IPS-18c (cell line): ENCODE measurements around the gene TMPRSS7.

Experiments used
- H3K4me3 ChIP-seq: 2 replicates; pipeline ENCODE4 v1.7.0; 2013; ENCODE audit warnings: low read depth, mild to moderate bottlenecking, low read length, moderate library complexity; ENCODE audit not compliant: insufficient read depth
- H3K9me3 ChIP-seq: one replicate; pipeline ENCODE4 v1.6.1; 2013; ENCODE audit warnings: mild to moderate bottlenecking, low read length, moderate library complexity; ENCODE audit not compliant: control insufficient read depth, insufficient read depth

TMPRSS7 gene, protein sequence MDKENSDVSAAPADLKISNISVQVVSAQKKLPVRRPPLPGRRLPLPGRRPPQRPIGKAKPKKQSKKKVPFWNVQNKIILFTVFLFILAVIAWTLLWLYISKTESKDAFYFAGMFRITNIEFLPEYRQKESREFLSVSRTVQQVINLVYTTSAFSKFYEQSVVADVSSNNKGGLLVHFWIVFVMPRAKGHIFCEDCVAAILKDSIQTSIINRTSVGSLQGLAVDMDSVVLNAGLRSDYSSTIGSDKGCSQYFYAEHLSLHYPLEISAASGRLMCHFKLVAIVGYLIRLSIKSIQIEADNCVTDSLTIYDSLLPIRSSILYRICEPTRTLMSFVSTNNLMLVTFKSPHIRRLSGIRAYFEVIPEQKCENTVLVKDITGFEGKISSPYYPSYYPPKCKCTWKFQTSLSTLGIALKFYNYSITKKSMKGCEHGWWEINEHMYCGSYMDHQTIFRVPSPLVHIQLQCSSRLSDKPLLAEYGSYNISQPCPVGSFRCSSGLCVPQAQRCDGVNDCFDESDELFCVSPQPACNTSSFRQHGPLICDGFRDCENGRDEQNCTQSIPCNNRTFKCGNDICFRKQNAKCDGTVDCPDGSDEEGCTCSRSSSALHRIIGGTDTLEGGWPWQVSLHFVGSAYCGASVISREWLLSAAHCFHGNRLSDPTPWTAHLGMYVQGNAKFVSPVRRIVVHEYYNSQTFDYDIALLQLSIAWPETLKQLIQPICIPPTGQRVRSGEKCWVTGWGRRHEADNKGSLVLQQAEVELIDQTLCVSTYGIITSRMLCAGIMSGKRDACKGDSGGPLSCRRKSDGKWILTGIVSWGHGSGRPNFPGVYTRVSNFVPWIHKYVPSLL

DNA sequence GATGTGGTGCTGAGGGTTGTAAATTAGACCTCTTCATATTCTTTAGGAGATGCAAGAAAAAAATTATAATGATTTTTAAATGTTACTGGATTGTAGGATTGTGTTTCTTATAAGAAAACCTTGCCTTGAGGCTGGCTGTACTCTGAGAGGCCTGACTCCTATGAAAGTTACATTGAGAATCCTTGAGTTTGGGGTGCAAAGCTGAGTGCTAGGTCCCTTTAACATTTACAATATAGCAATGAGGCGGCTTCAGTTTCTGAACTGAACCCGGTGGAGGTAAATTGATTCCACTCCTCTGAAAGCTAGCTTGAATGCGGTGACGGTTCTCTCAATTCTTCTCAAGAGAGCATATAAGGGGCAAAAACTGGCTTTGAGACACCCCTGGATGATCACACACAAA lies at the start of gene TMPRSS7:
TMPRSS7 (plus strand) TSS at position 301 of the 400 bp plus-strand sequence. CDS start 110 bp downstream, outside the sequence.
- Histone ChIP-seq H3K4me3 (no peak within 1 kb of the TSS), H3K9me3 (no peaks in the 10 kb centered on the region)

DNA sequence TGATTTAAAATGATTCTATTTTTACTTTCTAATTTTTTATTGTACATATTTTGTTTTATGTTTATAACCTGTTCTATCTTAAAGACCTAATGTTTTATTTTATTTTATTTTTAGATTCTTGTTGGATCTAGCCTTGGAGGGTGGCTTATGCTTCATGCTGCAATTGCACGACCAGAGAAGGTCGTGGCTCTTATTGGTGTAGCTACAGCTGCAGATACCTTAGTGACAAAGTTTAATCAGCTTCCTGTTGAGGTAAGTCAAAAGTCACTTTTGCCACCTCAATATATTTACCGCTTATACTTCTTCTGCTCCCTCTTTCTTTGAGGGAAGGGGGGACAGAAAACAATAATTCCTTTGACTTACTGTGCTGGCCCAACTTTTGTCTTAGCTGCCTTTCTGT lies 47.7 kb upstream of the TMPRSS7 start:
- Histone ChIP-seq H3K9me3 (no peaks in the 10 kb centered on the region), H3K4me3 (no peak overlapping the region)

DNA sequence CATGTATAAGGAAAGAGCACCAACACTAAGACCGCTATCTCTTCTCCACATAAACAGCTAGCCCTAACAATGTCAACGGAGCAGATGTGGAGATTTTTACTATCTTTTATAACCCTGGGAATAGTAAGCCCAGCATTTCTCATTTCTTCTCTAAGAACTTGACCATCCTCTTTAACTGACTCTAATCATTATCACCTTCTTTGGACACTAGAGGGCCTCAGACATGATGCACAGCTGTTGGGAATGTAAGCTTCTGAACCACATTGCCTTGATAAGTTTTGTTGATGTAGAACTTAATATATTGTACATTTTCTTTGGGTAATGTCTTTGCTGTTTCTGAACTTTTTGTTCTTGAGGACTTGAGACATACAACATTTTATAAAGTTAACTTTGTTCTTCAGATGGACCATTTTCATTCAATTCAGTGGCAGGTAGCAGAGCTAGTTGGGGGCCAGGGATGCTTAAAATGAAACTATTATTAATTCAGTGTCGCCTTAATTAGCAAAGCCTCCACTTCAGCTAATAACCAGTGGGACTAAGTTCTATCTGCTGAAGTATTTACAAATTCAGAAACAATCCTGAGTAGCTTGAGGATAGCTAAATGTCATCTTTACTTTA lies 45.4 kb upstream of the TMPRSS7 start:
- no peak overlapping the region for H3K4me3 ChIP-seq
- H3K9me3 ChIP-seq = no peaks in the 10 kb centered on the region

DNA sequence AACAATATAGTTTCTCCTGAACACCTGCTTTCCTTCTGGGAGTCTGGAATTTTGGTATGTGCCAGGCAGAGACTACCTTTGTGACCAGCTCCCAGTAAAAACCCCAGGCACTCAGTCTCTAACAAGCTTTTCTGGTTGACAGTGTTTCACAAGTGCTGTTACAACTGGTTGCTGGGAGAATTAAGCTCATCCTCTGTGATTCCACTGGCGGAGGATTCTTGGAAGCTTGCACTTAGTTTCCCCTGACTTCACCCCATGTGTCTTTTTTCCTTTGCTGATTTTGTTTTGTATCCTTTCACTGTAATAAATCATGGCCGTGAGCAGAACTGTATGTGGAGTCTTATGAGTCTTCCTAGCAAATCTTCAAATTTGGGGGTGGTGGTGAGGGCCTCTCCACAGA lies 41.5 kb upstream of the TMPRSS7 start:
- Histone ChIP-seq H3K9me3 (no peaks in the 10 kb centered on the region), H3K4me3 (no peak overlapping the region)

DNA sequence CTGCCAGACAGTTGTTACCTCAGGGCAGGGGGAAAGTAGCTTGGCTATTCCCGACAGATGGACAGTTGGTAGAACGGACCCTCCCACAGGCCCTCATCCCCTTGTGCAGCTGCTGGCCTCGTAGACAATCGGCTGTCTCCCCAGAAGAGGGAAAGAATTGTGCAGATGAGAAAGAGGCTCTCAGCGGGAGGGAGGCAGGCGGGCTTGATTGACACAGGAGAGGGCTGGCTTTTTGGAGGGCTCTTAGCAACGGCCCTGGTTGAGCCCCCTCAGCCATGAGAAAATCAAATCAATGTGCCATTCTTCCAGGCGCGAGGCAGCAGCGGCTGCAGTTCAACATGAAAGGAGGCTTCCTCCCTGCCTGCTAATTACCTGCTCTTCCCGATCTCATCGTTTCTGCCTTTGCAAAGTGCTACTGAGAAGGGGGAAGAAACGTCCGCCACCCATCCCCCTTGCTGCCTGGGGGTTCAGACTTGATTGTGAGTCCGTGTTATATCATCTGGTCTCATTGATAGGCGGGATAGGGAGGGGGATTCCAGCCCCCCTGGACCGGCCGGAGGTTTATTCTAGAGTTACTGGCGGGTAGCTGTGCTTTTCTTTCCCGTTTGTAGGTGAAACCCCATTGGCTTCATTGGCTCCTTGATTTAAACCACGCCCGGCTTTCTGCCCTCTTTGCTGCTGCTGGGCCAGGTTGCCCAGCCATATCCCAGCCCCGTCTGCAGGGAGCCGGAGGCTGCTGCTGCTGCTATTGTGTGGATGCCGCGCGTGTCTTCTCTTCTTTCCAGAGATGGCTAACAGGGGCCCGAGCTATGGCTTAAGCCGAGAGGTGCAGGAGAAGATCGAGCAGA lies 35.7 kb upstream of the TMPRSS7 start, which contains the start of gene TAGLN3:
TAGLN3 (plus strand) TSS at position 287 of the 848 bp plus-strand sequence; CDS start at position 788, 501 bp downstream.
- H3K4me3 ChIP-seq = peak within 1 kb of the TSS; percentile 72
- H3K9me3 ChIP-seq = no peaks in the 10 kb centered on the region

DNA sequence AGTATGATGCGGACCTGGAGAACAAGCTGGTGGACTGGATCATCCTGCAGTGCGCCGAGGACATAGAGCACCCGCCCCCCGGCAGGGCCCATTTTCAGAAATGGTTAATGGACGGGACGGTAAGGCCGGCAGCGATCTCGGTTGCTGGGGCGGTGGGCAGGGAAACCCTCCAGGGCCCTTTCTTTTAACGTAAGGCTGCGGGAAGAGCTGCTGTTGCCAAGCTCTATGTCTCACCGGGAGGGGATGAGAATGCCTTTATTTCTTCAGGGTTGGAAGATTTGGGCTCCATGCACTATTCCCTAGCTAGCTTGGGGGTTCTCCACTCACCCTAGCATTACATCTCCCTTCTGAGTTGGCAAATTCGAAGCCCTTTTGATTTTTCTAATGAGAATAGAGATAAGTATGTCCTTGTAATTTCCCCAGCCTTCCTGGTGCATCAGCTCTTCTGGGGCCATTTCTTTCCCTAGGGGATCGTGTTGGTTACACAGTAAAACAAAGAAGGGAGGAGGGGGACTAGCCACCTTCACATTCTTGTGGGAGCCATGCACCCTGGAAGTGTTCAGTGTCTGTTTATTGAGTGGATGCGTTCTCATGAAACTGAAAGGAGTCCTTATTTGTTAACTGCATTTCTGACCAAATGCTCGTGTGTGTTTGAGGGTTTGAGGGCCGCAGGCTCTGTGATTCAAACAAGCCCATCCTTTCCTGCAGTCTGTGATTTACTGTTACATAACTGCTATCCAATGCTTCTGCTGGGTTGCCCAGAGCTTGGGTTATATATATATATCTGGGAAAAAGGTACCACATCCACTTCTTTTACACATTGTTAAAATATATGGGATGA lies 34.8 kb upstream of the TMPRSS7 start:
- Histone ChIP-seq H3K4me3 (peak overlapping the region; percentile 72), H3K9me3 (no peaks in the 10 kb centered on the region)

DNA sequence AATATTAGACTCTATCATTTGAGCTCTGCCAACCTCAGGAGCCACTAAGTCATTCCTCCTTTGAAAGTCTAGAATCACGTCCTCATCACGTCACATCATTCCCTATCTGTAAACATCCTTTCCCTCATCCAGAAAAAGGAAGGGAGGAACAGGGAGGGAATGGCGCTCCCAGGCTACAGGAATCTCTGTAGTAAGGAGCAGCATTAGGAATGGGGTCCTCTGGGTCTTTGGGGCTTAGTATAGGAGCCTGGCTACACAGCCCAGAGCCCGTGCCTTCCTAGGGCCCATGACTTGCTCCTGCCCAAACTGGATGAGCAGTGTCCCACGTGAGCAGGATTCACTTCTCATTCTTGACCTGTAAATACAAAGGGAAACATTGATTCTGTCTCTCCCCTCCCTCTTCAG lies 34.2 kb upstream of the TMPRSS7 start:
- Histone ChIP-seq H3K4me3 (peak overlapping the region; percentile 72; the same call in 1 of the 2 replicates), H3K9me3 (no peaks in the 10 kb centered on the region)

DNA sequence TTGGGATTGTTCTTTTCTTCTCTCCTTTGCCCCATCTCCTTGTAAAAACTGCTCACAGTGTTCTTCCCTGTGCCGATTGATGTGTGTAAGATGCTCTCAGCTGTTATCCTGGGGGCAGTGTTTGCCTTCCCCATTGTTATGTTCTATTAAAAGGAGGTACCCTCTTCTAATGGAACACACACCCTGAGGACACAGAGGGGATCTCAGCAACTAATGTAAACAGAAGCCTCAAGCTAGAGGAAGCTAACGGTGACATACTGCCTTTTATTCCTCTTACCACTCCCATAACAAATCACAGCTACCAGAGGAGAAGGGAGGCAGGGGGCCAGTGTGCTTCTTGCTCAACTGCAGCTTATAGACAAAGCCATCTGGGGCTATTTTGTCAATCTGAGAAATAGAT lies 33.6 kb upstream of the TMPRSS7 start:
- Histone ChIP-seq H3K9me3 (no peaks in the 10 kb centered on the region), H3K4me3 (no peak overlapping the region)

DNA sequence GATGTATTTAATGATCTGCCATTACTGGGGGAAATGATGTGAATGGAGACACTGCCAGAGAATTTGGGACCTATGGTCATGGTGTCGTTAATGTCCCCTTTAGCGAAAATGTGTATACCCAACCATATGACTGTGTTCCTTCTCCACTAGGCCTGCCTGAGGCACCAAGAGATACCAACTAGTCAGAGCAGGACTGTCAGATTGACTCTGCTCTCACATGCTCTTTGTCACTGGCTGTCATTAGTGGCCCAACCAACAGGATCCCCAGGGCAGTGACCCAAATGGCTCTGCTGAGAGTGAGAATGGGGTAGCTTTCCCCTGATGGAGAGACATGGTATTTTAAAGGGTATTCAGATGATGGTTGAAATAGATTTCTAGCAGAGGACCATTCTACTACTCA lies 33.0 kb upstream of the TMPRSS7 start:
- Histone ChIP-seq H3K9me3 (no peaks in the 10 kb centered on the region), H3K4me3 (no peak overlapping the region)

DNA sequence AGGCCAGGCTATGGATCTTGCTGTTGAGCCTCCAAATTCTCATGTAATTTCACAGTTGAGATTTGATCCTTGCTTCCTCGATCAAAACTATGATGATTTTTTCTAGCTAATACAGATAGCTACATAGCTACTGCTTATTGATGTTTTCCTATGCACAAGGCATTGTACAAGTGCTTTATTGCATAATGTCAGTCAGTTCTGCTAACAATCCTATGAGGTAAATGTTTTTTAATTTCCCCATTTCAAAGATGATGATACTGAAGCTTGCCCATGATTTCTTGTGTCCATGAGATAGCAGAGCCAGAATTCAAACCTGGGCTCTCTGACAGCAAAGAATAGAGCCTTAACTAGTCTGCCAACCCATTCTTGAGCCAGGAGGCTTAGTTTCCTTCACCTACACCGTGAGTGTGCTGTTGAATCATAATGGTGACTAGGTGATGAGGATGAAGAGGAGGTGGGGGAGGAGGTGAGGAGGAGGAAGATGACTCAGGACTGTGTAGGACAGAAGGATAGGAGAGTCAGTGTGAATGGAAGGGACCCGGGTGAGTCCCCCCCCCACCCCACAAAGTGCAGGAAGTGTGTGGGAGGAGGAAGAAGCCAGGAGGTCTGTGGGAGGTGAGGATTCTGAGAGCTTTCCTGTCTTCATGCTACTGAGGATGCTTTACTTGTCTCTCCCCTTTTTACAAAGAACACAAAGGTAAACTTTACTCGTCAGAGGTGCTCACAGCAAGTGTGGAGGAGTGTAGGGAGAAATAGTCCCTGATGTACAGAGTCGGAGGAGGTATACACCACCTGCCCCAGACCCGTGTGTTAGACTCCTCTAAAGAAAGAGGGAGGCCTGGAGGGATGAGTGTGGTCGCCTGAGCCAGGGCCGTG lies 32.2 kb upstream of the TMPRSS7 start:
- no peak overlapping the region for H3K4me3 ChIP-seq
- no peaks in the 10 kb centered on the region for H3K9me3 ChIP-seq

DNA sequence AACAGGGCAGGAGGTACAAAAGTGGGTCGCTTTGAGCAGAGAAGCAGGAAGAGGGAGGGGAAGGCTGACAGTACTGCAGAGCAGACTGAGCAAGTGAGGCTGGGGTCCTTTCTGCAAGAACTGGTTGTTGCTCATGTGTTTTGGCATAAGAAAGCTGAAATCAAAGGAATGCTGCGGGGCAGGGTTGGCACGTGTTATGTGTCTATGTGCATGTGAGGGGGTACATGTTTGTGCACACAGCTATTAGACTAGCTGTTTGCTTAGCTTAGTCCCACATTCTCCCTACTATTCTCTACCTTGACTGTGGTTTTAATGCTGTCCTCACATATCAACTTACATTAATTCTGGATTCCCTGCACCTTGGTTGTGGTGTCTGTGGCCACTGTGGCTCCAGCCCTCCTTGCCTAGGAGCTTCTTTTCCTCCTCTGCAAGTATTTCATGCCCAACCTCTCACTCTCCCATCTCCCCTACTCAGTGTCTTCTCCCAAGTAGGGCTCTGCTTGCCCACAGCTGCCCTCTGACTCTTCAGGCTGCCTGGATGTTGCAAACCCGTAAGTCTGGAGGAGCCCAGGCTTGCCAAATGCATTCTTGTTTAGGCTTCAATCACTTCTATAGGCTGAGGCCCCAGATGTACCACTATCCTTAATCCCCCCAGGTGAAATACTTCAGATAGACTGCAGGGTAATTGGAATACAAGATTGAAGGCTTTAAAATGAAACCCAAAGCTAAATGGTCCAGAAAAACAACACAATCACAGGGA lies 31.0 kb upstream of the TMPRSS7 start:
- no peak overlapping the region for H3K4me3 ChIP-seq
- H3K9me3 ChIP-seq = no peaks in the 10 kb centered on the region

DNA sequence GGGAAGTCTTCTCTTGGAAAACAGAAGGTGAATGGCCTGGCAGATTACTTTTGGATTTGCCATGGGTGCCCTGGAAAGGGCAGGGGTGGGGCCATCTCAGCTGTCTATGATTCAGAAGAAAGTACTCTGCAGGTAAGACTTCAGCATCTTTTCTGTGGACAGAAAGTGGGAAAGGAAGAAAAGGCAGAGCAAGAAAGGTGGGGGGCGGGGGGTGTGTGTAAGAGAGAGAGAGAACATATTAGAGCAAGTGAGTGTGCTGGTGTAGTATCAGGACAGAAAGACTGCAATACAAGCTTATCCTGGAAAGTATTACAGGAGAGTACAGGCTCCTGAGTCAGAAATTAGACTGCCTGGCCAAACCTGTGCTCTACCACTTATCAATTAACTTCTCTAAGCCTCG lies 30.3 kb upstream of the TMPRSS7 start:
- no peaks in the 10 kb centered on the region for H3K9me3 ChIP-seq
- no peak overlapping the region for H3K4me3 ChIP-seq

DNA sequence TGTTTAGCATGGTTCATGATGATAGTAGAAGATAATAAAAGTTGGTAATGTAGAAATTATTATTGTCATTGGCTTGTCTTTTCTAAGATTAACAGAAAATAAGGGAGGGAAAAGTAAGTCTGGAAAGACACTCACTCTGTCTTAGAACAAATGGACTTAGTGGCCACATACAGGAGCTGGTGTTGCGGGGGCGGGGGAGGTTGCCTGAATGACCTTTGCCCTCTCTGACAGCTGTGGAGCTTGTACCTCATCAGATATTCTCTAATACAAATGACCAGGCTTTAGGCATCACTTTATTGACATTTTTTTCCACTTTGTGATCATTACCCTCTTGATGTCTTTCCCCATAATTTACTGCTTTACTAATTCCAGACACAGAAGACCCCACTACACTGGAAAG lies 29.9 kb upstream of the TMPRSS7 start:
- H3K9me3 ChIP-seq = no peaks in the 10 kb centered on the region

DNA sequence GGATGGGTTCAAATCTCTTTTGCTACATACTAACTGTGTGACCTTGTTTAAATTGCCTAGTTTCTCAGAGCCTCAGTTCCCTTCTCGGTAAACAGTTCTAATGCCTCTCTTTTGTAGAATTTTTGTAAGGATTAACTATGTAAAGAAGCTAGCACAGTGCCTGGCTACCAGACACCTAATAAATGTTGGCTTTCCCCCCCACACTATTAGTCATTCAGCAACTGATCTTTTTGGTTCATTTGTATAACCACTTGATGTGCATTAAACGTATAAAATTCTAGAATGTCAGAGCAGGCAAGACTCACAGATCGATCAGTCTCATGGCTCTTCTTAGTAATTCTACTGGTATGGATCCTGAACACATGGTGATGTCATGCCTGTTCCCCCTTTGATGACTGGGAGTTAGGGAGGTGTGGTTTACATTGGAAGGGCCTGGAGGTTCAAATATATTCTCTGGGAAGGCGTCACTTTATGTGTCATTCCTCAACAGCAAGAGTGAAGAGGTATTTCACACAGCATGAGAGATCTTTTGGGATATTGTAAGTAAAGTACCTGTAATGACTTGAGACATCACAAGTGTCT lies 29.4 kb upstream of the TMPRSS7 start:
- Histone ChIP-seq H3K9me3 (no peaks in the 10 kb centered on the region), H3K4me3 (no peak overlapping the region)

More for the DNA sequence above, 29.9 kb upstream of the TMPRSS7 start:
- no peak overlapping the region for H3K4me3 ChIP-seq
